B cell (primary cell): ENCODE measurements around the gene OTOP2. TPM values are rescaled to one million over a fixed set of nuclear protein-coding genes. Genes with fewer than 3 reads are reported as not detected.

Experiments
- ATAC-seq: fragments of 200-7000 bp; cut with Tn5 transposase; one replicate; pipeline ENCODE4 v1.10.0; 2021; ENCODE audit warnings: low read depth, mild to moderate bottlenecking, moderate number of reproducible peaks, moderate library complexity
- CTCF ChIA-PET: fragments of 350-600 bp; sonication (Branson Sonifier 250); formaldehyde crosslinking; loops from one replicate; lab custom pipeline; 2021; ENCODE audit warnings: antibody characterized with exemption, inconsistent platforms; lab: Charles Lee
- POLR2A ChIA-PET: fragments of 350-600 bp; sonication (Branson Sonifier 250); formaldehyde crosslinking; loops from one replicate; lab custom pipeline; 2021; ENCODE audit warnings: antibody characterized with exemption; lab: Charles Lee
- DNase-seq: peaks from one replicate; pipeline ENCODE4 v3.0.0; 2013
- H2AFZ ChIP-seq: 2 replicates; pipeline ENCODE4 v1.6.1; 2012; ENCODE audit warnings: mild to moderate bottlenecking, low read depth, low read length; ENCODE audit not compliant: insufficient read depth, poor library complexity, severe bottlenecking
- H3K27ac ChIP-seq, 2 donors: 1 replicate in 1 of 2; 2 replicates in 1 of 2; pipeline ENCODE4 v1.5.1; 2012 to 2013; ENCODE audit warnings: low read length in 2 of 2, mild to moderate bottlenecking in 2 of 2, moderate library complexity in 1 of 2
- H3K27me3 ChIP-seq, 4 experiments: fragments of 200-600 bp in 1 of 4; sonication (generic) in 1 of 4; replicated peaks in 1 of 4; 1 replicate in 2 of 4; 2 replicates in 2 of 4; pipeline versions ENCODE4 v1.6.1 to v1.7.0; 2013 to 2016; ENCODE audit warnings: low read length in 3 of 4, mild to moderate bottlenecking in 2 of 4, mixed read lengths in 1 of 4, moderate library complexity in 1 of 4; ENCODE audit not compliant: insufficient read depth in 4 of 4, control insufficient read depth in 3 of 4; ENCODE audit errors: control extremely low read depth in 1 of 4
- H3K36me3 ChIP-seq, 2 experiments: replicated peaks in 1 of 2; 1 replicate in 1 of 2; 2 replicates in 1 of 2; pipeline versions ENCODE4 v1.6.1 to v1.7.1; 2013; ENCODE audit warnings: low read length in 1 of 2; ENCODE audit not compliant: insufficient read depth in 2 of 2, control insufficient read depth in 1 of 2; ENCODE audit errors: control extremely low read depth in 1 of 2, extremely low read depth in 1 of 2
- H3K4me1 ChIP-seq, 2 donors: fragments of 200-600 bp in 1 of 2; sonication (generic) in 1 of 2; 1 replicate in 1 of 2; 2 replicates in 1 of 2; pipeline versions ENCODE4 v1.5.1 to v1.6.1; 2013 to 2017; ENCODE audit warnings: low read length in 2 of 2; ENCODE audit not compliant: control insufficient read depth in 2 of 2, insufficient read depth in 2 of 2
- H3K4me2 ChIP-seq: replicated peaks from 2 replicates; pipeline ENCODE3; 2012; ENCODE audit warnings: mild to moderate bottlenecking, low read depth, low read length; ENCODE audit not compliant: poor library complexity, severe bottlenecking
- H3K4me3 ChIP-seq, 5 experiments: fragments of 200-600 bp in 1 of 5; sonication (generic) in 1 of 5; 1 replicate in 3 of 5; 2 replicates in 2 of 5; pipeline versions ENCODE4 v1.5.1 to v1.7.0; 2011 to 2016; ENCODE audit warnings: low read length in 4 of 5, mild to moderate bottlenecking in 4 of 5, low read depth in 2 of 5, control low read depth in 1 of 5, moderate library complexity in 1 of 5; ENCODE audit not compliant: insufficient read depth in 1 of 5; ENCODE audit errors: control extremely low read depth in 1 of 5, extremely low read depth in 1 of 5
- H3K79me2 ChIP-seq: fragments of 200-600 bp; sonication (generic); one replicate; pipeline ENCODE4 v1.6.0; 2016; ENCODE audit warnings: low read length; ENCODE audit not compliant: control insufficient read depth, insufficient read depth
- H3K9ac ChIP-seq: fragments of 200-600 bp; sonication (generic); 2 replicates; pipeline ENCODE4 v1.6.1; 2017; ENCODE audit warnings: mild to moderate bottlenecking, low read length, moderate library complexity
- H3K9me3 ChIP-seq, 3 donors: one replicate each; pipeline versions ENCODE4 v1.6.1 to v1.7.1; 2013; ENCODE audit warnings: low read length in 2 of 3; ENCODE audit not compliant: control insufficient read depth in 2 of 3, insufficient read depth in 1 of 3; ENCODE audit errors: control extremely low read depth in 1 of 3
- H4K20me1 ChIP-seq: 2 replicates; pipeline ENCODE4 v1.6.0; 2012; ENCODE audit warnings: mild to moderate bottlenecking, low read length; ENCODE audit not compliant: insufficient read depth, control insufficient read depth, poor library complexity, severe bottlenecking
- H3K27ac Mint-ChIP-seq: one replicate; pipeline ENCODE4 v1.8.0; 2021; ENCODE audit warnings: mixed read lengths
- H3K27me3 Mint-ChIP-seq: one replicate; pipeline ENCODE4 v1.8.0; 2021; ENCODE audit warnings: mixed read lengths
- H3K4me1 Mint-ChIP-seq: one replicate; pipeline ENCODE4 v1.8.0; 2021; ENCODE audit warnings: mixed read lengths
- H3K4me3 Mint-ChIP-seq: one replicate; pipeline ENCODE4 v1.8.0; 2021; ENCODE audit warnings: mixed read lengths
- H3K9me3 Mint-ChIP-seq: one replicate; pipeline ENCODE4 v1.8.0; 2022; ENCODE audit warnings: mixed read lengths; ENCODE audit not compliant: insufficient read depth
- EZH2 ChIP-seq: IDR thresholded peaks from 2 replicates; pipeline ENCODE4 v1.6.1; 2012; ENCODE audit warnings: borderline replicate concordance, low read depth, mild to moderate bottlenecking, moderate library complexity, low read length; ENCODE audit not compliant: insufficient read depth, poor library complexity, severe bottlenecking
- WGBS: methylation state at CpG from one replicate; pipeline ENCODE4 v1.1.5; 2013; ENCODE audit warnings: missing lambda C conversion rate; ENCODE audit not compliant: insufficient coverage; 5-methylcytosine and 5-hydroxymethylcytosine counted together
- intact Hi-C: fragments of 100-400 bp; cut with micrococcal nuclease; formaldehyde crosslinking; loops from one replicate; pipeline ENCODE4 v1.10.0; 2022
- polyA plus RNA-seq: library from polyadenylated mRNA; depleted of rRNA; stranded (reverse); fragments of >200 nt; gene quantifications from 2 replicates; pipeline ENCODE4 v1.2.3, GENCODE V29; 2012
- total RNA-seq, 2 donors: library from RNA; stranded (reverse); fragments of 120-200 nt in 1 of 2; gene quantifications; 1 replicate in 1 of 2; 2 replicates in 1 of 2; pipeline versions ENCODE4 v1.2.3 to v1.2.4, GENCODE V29; 2013 to 2022
- TF ChIP-seq, protein P1 (sequence below): fragments of 200-600 bp; IDR thresholded peaks from one replicate; pipeline ENCODE4 v1.8.0; 2022; ENCODE audit warnings: antibody characterized with exemption, mild to moderate bottlenecking

Gene OTOP2
- total and polyA plus RNA-seq, 2 donors (not counting 1 experiment from before 2014, with no cell fraction given), result not detected

GRCh38 chr17:74943808-74944522 lies 19.9 kb downstream of the OTOP2 start:
- Histone ChIP-seq H3K4me2 (no peak overlapping the region), H2AFZ (no peak overlapping the region), H3K27ac (no peak overlapping the region), H3K4me1 (no peaks in the 10 kb centered on the region), H3K9me3 (peaks cover 0 to 4% (median 0%) of the 10 kb centered on the region in 3 donors), H3K36me3 (no peaks in the 10 kb centered on the region), H4K20me1 (no peaks in the 10 kb centered on the region), H3K4me3 (no peak overlapping the region), H3K27me3 (peaks cover 0 to 25% (median 2%) of the 10 kb centered on the region in 4 experiments), H3K9ac (no peak overlapping the region), H3K79me2 (no peaks in the 10 kb centered on the region)
- ATAC-seq (no peak), DNase-seq (no peak)
- H3K4me1 Mint-ChIP-seq, result no peaks in the 10 kb centered on the region
- ChIA-PET CTCF (no interaction called here), POLR2A (no interaction called here)
- no peak overlapping the region for H3K27ac Mint-ChIP-seq
- H3K9me3 Mint-ChIP-seq, result no peaks in the 10 kb centered on the region
- WGBS, result 87% methylated on average over 11 of the region's 13 CpGs
- TF ChIP-seq, protein P1, sequence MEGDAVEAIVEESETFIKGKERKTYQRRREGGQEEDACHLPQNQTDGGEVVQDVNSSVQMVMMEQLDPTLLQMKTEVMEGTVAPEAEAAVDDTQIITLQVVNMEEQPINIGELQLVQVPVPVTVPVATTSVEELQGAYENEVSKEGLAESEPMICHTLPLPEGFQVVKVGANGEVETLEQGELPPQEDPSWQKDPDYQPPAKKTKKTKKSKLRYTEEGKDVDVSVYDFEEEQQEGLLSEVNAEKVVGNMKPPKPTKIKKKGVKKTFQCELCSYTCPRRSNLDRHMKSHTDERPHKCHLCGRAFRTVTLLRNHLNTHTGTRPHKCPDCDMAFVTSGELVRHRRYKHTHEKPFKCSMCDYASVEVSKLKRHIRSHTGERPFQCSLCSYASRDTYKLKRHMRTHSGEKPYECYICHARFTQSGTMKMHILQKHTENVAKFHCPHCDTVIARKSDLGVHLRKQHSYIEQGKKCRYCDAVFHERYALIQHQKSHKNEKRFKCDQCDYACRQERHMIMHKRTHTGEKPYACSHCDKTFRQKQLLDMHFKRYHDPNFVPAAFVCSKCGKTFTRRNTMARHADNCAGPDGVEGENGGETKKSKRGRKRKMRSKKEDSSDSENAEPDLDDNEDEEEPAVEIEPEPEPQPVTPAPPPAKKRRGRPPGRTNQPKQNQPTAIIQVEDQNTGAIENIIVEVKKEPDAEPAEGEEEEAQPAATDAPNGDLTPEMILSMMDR, result no peak
- TF ChIP-seq EZH2, result no peak
- H3K4me3 Mint-ChIP-seq, result no peak overlapping the region
- intact Hi-C loops, result no loop called here
- peaks cover 41% of the 10 kb centered on the region for H3K27me3 Mint-ChIP-seq

DNA sequence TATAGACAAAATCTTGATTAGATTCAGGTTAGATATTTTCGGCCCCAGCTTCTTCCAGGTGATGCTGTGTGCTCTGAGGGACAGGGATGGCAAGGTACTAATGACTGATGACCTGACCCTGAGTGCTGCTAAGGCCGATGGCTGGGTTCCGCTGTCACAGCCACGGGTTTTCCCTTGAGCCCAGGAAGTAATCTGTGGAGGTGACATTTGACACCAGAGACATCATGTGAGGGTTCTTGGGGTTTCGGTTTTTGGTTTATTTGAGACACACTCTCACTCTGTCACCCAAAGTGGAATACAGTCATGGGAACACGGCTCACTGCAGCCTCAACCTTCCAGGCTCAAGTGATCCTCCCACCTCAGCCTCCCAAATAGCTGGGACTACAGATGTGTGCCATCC lies 21.5 kb downstream of the OTOP2 start:
- Mint-ChIP-seq H3K4me3 (no peak overlapping the region), H3K4me1 (no peaks in the 10 kb centered on the region), H3K27ac (no peak overlapping the region), H3K9me3 (no peaks in the 10 kb centered on the region), H3K27me3 (peaks cover 35% of the 10 kb centered on the region)
- H3K79me2 ChIP-seq, result no peaks in the 10 kb centered on the region
- H3K36me3 ChIP-seq, result no peaks in the 10 kb centered on the region
- DNase-seq, result no peak
- H3K9ac ChIP-seq, result no peak overlapping the region
- H4K20me1 ChIP-seq, result no peaks in the 10 kb centered on the region
- ChIA-PET POLR2A (no interaction called here), CTCF (interaction anchor here (0.6 to 1.8 kb wide), 3 partner anchors 12 to 476 kb away, joined by 3 to 5 read pairs (median 4); no protein-coding TSS in a partner anchor)
- H3K4me1 ChIP-seq, result no peaks in the 10 kb centered on the region
- 54% methylated on average over 3 of the region's 6 CpGs for WGBS
- TF ChIP-seq, protein P1, result no peak
- TF ChIP-seq EZH2, result no peak
- intact Hi-C loops, result no loop called here
- H3K4me2 ChIP-seq, result no peak overlapping the region
- peaks cover 0 to 25% (median 0%) of the 10 kb centered on the region in 4 experiments for H3K27me3 ChIP-seq
- no peak overlapping the region for H3K4me3 ChIP-seq
- no peak overlapping the region for H2AFZ ChIP-seq
- no peak for ATAC-seq
- H3K9me3 ChIP-seq, result peaks cover 0 to 4% (median 0%) of the 10 kb centered on the region in 3 donors
- no peak overlapping the region for H3K27ac ChIP-seq
